ENCODE data around the gene BCL2L11.

Gene BCL2L11

DNA sequence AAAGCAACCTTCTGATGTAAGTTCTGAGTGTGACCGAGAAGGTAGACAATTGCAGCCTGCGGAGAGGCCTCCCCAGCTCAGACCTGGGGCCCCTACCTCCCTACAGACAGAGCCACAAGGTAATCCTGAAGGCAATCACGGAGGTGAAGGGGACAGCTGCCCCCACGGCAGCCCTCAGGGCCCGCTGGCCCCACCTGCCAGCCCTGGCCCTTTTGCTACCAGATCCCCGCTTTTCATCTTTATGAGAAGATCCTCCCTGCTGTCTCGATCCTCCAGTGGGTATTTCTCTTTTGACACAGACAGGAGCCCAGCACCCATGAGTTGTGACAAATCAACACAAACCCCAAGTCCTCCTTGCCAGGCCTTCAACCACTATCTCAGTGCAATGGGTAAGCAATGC is 3.0 kb downstream of the BCL2L11 start:
- TF ChIP-seq, protein P1, sequence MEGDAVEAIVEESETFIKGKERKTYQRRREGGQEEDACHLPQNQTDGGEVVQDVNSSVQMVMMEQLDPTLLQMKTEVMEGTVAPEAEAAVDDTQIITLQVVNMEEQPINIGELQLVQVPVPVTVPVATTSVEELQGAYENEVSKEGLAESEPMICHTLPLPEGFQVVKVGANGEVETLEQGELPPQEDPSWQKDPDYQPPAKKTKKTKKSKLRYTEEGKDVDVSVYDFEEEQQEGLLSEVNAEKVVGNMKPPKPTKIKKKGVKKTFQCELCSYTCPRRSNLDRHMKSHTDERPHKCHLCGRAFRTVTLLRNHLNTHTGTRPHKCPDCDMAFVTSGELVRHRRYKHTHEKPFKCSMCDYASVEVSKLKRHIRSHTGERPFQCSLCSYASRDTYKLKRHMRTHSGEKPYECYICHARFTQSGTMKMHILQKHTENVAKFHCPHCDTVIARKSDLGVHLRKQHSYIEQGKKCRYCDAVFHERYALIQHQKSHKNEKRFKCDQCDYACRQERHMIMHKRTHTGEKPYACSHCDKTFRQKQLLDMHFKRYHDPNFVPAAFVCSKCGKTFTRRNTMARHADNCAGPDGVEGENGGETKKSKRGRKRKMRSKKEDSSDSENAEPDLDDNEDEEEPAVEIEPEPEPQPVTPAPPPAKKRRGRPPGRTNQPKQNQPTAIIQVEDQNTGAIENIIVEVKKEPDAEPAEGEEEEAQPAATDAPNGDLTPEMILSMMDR (IDR thresholded peaks at IDR 0.05; ENCODE audit: insufficient read depth, low read depth, low read length, missing control alignments) = no peak
- no peak for DNase-seq (ENCODE audit: low read depth)
- no peak overlapping the region for H3K4me3 ChIP-seq (ENCODE audit: low read length)

DNA sequence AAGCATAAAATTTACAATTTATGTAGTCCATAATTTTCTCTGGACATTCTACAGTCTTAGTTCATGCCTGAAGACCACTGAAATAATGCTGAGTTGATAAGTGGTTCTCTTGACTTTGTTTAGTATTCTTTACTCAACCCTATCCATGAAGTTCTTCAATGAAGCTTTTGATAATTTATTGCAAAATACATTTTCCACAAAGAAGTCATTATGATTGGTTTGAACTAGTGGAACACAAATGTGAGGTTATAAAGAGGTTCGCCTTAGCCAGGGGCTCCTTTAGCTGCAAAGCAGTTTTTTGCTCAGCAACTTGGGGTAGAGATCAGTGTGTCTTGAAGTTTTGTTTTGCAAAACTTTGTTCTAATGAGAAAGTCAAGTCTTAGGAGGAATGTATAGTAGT is 5.9 kb downstream of the BCL2L11 start:
- DNase-seq (ENCODE audit: low read depth) = no peak
- H3K4me3 ChIP-seq (ENCODE audit: low read length) = no peak overlapping the region
- TF ChIP-seq, protein P1 (IDR thresholded peaks at IDR 0.05; ENCODE audit: insufficient read depth, low read depth, low read length, missing control alignments) = no peak

DNA sequence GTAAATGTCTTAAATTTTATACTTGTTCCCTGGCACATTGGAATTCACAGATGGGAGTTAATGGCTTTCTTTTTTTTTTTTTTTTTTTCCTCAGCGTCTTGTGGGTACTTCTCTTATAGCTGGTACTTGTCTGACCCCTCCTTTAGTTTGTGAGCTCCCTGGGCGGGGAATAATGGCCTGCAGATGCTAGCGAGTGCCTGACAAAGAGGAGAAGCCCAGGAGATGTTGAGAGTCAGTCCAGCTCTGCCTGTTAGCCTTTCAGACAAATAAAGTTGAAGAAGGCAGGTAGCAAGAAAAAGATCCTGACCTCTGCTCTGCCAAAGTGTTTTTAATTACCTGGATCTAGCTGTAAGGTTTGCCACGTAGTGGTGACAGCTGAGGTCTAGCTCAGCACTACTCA is 6.6 kb downstream of the BCL2L11 start:
- DNase-seq (ENCODE audit: low read depth) = no peak
- no peak overlapping the region for H3K4me3 ChIP-seq (ENCODE audit: low read length)
- TF ChIP-seq, protein P1 (IDR thresholded peaks at IDR 0.05; ENCODE audit: insufficient read depth, low read depth, low read length, missing control alignments) = no peak

DNA sequence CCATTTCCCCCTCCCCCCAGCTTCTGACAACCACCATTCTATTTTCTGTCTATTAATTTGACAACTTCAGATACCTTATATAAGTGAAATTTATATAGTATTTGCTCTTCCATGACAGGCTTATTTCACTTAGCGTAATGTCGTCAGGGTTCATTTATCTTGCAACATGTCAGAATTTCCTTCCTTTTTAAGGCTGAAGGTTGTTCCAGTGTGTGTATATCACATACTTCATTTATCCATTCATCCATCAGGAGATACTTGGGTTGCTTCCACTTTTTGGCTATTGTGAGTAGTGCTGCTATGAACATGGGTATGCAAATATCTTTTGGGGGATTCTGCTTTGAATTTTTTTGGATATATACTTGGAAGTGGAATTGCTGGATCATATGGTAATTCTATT is 7.4 kb downstream of the BCL2L11 start:
- no peak overlapping the region for H3K4me3 ChIP-seq (ENCODE audit: low read length)
- TF ChIP-seq, protein P1 (IDR thresholded peaks at IDR 0.05; ENCODE audit: insufficient read depth, low read depth, low read length, missing control alignments) = no peak
- no peak for DNase-seq (ENCODE audit: low read depth)

DNA sequence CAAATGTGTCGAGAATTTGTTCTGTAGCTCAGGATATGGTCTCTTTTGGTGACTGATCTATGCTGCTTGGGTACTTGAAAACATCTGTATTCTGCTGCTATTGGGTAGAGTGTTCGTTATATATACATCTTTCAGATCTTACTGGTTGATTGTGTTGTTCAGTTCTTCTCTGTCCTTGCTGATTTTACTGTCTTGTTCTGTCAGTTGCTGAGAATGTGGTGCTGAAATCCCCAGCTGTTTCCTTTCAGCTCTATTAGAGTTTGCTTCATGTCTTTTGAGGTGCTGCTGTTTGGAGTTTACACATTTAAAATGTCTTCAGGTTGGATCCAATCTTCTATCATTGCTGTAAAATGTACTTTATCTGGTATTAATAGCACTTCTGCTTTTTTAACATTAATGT is 12.9 kb downstream of the BCL2L11 start:
- no peak for DNase-seq (ENCODE audit: low read depth)
- TF ChIP-seq, protein P1 (IDR thresholded peaks at IDR 0.05; ENCODE audit: insufficient read depth, low read depth, low read length, missing control alignments) = no peak

DNA sequence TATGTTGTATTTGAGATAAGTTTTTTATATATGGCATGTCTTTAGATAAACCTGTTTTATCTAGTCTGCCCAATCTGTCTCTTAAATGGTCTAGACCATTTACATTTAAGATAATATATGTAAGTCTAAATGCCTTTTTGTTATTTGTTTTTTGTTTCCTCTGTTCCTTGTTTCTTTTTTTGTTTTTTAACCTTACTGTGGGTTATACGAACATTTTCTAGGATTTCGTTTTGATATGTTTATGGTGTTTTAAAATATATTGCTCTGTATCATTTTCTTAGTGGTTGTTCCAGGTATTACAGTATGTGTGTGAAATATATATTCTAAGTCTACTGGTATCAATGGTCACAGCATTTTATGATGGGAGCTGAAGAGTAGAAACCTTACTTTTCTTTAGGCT is 13.3 kb downstream of the BCL2L11 start:
- DNase-seq (ENCODE audit: low read depth) = no peak
- TF ChIP-seq, protein P1 (IDR thresholded peaks at IDR 0.05; ENCODE audit: insufficient read depth, low read depth, low read length, missing control alignments) = no peak
- H3K4me3 ChIP-seq (ENCODE audit: low read length) = no peak overlapping the region

More for the DNA sequence above, 12.9 kb downstream of the BCL2L11 start:
- H3K4me3 ChIP-seq (ENCODE audit: low read length) = no peak overlapping the region

DNA sequence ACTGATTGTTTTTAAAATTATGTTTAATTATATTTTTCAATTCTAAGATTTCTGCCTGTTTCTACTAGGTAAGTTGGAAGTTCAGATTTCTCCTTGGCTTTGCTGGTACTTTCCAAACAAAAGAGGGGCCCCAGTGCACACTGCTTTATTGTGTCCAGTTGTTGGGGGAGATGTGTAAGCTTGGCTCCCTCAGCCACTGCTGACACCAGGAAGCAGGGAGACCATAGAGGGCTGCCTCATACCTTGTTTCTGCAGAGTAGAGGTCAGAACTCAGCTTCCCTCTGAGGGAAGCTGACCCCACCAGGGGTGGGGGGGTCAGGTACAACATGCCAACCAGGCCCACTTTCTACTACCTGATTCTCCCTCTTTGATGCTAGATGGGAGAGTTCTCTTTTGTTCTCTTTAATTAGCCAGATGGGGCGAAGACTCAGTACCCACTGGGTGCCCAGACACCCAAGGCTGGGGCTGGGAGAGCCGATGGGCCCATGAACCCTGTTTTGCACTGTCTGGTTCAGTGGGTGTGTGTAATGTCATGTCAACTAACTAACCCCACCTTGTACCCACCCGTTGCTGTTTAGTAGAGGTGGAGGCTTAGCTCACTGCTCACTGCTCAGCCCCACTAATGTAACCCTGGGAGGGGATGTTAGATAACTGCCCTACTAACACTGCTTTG is 14.7 kb downstream of the BCL2L11 start:
- DNase-seq (ENCODE audit: low read depth) = no peak
- no peak overlapping the region for H3K4me3 ChIP-seq (ENCODE audit: low read length)
- TF ChIP-seq, protein P1 (IDR thresholded peaks at IDR 0.05; ENCODE audit: insufficient read depth, low read depth, low read length, missing control alignments) = no peak
